AG08396 (cell line): ENCODE results near the gene VAV3.

Source experiments
- DNase-seq: peaks from one replicate; pipeline ENCODE4 v3.0.0; 2012; ENCODE audit warnings: low spot score, mixed read lengths

The VAV3 gene

DNA sequence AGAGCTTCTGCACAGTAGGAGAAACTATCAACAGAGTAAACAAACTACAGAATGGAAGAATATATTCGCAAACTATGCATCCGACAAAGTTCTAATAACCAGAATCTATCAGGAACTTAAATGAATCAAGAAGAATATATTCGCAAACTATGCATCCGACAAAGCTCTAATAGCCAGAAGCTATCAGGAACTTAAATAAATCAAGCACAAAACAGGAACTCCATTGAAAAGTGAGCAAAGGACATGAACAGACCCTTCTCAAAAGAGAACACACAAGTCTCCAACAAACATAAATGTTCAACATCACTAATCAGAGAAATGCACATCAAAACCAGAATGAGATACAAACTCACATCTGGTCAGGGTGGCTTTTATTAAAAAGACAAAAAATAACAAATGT is 126.9 kb downstream of the VAV3 start:
- no peak for DNase-seq

- DNase-seq, result no peak
These were observed 129.8 kb downstream of the VAV3 start for GRCh38 chr1:107835151-107835670.

DNA sequence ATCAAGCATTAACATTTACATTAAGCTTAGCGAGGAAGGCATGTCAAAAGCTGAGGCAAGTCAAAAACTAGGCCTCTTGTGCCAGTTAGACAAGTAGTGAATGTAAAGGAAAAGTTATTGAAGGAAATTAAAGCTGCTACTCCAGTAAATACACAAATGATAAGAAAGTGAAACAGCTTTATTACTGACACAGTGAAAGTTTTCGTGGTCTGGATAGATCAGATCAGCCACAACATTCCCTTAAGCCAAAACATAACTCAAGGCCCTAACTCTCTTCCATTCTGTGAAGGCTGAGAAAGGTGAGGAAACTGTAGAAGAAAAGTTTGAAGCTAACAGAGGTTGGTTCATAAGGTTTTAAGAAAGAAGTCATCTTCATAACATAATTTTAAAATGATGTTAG is 131.9 kb downstream of the VAV3 start:
- no peak for DNase-seq

GRCh38 chr1:107831921-107832320 is 133.1 kb downstream of the VAV3 start:
- DNase-seq, result no peak

GRCh38 chr1:107830526-107830925 is 134.5 kb downstream of the VAV3 start:
- no peak for DNase-seq

DNA sequence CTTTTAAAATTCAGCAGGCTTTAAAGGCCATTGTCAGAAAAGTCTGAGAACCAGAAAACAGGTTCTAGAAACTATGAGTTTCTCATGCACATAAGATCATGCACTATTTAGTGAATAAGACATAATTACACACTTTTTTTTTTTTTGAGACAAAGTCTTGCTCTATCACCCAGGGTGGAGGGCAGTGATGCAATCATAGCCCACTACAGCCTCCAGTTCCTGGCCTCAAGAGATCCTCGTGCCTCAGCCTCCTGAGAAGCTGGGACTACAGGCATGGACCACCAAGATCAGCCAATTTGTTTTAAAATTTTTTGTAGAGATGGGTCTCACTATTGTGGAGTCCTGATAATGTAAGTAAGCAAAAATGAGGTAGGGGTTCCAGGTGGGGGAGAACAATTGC is 134.9 kb downstream of the VAV3 start:
- DNase-seq, result no peak

DNA sequence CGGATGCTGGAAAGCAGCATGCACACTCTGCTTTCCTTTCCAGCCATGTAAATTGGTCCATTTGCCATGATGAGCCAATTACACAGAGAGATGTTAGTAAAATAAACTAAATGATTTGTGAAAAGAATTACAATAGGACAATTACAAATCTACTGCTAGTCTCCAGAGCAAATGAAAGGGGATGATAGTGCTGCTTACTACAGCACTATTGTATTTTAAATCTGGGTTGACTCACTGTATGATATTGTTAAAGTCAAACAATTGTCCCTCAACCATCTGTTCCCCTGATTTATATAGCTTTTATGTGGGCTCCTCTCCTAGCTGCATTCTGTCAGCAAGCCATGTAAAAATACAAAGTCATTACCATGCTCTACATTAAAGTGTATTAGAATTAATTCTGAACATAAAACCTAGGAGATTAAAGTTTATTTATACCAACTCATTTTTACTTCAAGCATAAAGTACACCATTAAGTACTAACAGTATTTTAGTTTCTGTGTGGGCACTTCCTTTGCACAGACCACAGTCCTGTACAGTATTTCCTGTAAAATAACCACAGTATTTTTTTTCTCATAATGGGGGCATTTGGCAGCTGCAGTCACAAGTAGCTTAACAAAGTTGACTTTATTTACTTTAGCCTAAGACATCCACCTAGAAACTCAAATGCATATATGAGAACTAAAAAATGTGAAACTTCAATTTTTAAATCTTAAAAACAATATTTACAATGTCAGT is 135.8 kb downstream of the VAV3 start:
- DNase-seq, result no peak

DNA sequence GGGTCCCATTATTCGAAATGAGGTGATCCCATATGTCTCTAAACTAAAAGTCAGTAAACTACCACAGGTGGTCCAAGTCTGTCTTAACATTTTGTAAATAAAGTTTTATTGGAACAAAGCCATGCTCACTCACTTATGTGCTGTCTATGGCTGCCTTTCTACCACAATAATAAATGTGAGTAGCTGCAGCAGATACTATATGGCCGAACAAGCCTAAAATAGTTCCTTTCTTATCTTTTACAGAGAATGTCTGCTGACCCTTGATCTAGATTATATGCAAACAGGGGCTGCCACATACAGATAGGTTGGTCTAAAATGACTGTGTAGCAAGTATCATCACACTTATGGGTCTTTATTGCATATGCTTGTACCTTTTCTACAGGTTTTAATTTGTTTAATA is 140.0 kb downstream of the VAV3 start:
- DNase-seq, result no peak

- DNase-seq, result no peak
These were observed 143.6 kb downstream of the VAV3 start for GRCh38 chr1:107821340-107821739.

GRCh38 chr1:107820801-107821200 is 144.2 kb downstream of the VAV3 start:
- no peak for DNase-seq

DNA sequence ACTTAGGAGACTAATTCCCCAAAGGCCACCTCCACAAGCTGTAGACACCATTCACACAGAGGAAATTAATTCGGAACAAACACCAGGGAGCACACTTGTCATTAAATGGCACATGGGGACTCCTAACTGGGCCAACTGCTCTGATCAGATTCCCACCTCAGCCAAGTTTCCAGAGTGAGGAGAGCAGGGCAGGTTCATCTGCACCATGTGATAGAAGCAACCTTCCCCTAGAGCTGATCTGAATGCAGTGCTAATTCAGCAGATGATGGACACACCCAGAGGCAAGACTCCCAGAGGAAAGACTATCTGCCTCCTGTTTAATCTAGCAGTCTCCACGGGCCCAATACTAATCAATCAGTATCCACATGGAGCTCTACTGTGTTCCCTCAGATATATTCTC is 147.0 kb downstream of the VAV3 start:
- DNase-seq, result no peak

- no peak for DNase-seq
These were observed 147.8 kb downstream of the VAV3 start for GRCh38 chr1:107817206-107817605.

DNA sequence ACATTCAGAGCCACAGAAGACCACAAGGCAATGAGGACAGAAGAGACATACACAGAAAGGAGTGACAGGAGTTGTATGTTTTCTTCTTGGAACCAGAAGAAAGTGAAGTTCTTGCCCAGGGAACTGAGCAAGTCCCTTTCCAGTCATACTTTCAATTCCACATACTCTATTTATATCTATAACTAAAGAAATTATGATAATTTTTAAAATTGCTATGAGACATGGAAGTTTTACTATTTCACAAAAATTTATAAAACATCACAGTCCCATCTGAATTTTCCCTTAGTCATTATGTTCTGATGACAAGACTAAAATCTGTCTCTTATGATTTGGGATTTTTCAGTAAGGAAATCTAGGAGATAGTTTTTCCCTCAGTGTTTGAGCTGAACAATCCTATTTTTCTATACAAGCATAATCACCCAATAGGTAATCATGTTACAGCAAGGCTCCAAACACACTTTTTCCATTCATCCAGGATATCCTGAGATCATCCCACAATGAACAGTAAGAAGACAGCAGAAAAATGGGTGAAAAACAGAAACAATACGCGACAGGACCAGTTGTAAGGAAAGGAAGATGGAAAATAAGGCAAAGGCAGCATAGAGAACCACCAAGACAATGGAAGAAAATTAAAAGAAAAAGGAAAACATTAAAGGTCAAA is 154.6 kb downstream of the VAV3 start:
- no peak for DNase-seq

DNA sequence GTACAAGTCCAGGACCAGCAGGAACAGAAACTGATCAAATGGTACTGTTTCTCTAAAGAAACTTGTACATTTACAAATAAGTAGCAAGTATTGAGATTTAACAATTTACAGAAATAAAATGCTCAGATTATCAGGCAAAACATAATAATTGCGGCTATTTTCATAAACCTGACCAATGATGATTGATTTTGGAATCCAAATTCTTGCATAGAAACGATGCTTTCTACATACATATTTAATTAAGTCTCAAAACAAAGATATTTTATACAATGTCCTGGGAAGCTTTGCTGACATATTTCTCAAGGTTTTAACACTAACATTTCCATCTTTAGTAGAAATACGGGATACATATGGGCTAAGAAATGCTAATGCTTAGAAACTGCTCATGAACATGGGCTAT is 157.1 kb downstream of the VAV3 start:
- DNase-seq, result no peak

DNA sequence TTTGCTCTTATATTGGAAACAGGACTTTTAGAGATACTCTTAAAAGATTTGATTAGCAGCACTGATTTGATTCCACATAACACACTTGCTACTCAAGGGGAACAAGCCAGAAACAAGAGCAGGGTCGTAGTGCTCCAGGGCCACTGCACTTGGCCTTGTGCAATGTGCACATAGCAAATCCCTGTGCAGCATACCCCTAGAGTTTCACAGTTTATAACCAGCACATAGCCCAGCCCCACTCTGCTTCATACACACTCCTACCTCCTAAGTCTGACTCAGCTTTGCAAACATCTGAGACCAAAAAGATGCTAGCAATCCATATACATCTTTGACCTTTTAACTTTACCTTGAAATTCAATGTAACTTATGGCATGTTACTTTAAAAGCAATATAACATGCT is 157.6 kb downstream of the VAV3 start:
- DNase-seq, result no peak

- DNase-seq, result no peak
These were observed 158.1 kb downstream of the VAV3 start for GRCh38 chr1:107806902-107807301.

- DNase-seq, result no peak
These were observed 160.2 kb downstream of the VAV3 start for GRCh38 chr1:107804741-107805140.

- no peak for DNase-seq
These were observed 160.8 kb downstream of the VAV3 start for GRCh38 chr1:107804134-107804533.

- DNase-seq, result no peak
These were observed 161.4 kb downstream of the VAV3 start for GRCh38 chr1:107803579-107803978.

- no peak for DNase-seq
These were observed 162.3 kb downstream of the VAV3 start for GRCh38 chr1:107802654-107803053.

DNA sequence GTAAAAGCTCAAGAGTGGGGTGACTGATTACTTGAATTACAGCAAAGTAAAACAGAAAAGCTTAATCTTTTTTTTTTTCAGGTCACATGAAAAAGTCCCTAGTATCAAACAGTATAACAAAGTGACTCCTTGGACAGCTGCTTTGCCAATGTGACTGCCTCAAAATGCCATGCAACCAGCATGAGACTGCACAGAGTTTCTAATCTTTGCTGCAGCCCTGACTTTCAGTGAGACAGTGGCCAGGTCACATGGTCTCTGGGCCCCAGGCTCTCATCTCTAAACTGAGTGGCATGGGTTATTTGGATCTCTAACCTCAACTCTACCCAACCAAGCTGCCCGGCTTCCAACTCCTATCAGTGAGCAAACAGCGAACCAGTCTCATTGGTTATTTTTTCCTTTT is 169.0 kb downstream of the VAV3 start:
- DNase-seq, result no peak

- DNase-seq, result no peak
These were observed 169.5 kb downstream of the VAV3 start for GRCh38 chr1:107795441-107795840.

DNA sequence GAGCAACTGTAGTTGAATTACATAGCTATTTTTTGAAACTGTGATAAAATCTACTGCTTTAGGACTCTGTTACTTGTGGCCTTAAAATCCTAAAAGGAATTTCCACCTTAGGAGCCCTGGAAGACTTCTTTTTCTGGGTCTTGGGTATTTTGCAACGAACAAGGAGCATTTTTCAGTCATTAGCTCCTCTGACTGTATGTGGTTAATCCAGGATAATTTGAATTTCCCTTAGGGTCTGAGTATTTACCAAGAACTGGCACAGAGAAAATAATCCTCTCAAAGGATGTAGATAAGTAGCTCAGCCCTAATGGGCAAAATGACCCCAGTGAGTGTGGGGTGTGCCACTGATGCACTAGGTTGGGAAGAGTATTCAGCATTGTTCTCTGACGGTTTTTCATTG is 170.4 kb downstream of the VAV3 start:
- no peak for DNase-seq
